Measurements from ENCODE around the gene TRAPPC12.
"Not testable (repeated sequence)": the region's sequence is repeated elsewhere in the genome, so short reads cannot be mapped to it uniquely, and the experiment has no call there.

TRAPPC12 gene

DNA sequence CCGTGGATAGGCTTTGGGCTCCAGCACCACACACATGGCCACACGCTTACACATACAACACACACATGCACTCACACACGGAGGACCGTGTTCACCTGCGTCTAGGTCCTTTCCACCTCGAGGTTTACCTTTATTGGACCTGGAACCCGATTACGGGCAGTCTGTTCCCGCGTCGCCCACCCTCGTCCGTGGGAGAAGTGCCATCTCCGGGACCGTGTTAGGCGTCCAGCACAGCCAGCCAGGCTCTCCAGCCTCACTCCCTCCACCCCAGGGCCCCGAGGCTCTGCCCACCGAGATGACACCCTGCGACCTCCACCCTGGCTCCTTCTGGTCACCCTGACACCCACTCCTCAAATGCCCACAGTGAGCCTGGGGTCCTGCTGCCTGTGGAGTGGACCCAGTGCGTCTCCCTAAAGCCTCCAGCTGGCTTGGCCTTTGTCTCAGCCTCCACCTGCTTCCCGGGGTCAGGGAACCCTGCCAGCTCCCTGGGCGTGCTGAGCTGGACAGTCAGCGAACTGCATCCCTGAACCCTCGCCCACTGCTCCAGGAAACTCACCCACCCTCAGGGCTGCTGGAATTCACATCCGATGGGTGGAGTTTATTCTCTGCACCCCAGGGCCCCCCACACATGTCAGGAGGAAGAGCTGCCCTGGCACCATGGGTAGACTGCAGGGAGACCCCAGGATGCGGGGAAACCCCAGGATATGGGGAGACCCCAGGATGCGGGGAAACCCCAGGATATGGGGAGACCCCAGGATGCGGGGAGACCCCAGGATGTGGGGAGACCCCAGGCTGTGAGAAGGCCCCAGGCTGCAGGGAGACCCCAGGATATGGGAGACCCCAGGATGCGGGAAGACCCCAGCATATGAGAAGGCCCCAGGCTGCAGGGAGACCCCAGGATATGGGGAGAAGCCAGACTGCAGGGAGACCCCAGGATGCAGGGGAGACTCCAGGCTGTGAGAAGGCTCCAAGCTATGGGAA is 106.8 kb downstream of the TRAPPC12 start:
- no peak for DNase-seq (ENCODE audit: low read depth)

DNA sequence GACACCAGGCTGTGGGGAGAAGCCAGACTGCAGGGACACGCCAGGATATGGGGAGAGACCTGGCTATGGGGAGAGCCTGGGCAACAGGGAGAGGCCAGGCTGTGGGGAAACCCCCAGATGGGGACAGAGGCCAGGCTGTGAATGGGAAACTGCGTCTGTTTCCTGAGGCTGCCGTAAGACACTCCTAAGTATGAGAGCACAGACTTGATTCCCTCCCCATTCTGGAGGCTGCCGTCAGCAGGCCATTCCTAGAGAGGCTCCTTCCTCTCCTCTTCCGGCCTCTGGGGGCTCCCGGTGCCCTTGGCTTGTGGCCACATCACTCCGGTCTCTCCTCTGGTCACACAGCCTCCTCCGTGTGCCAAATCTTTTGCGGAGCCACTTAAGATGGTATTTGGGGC is 107.5 kb downstream of the TRAPPC12 start:
- no peak for DNase-seq (ENCODE audit: low read depth)

DNA sequence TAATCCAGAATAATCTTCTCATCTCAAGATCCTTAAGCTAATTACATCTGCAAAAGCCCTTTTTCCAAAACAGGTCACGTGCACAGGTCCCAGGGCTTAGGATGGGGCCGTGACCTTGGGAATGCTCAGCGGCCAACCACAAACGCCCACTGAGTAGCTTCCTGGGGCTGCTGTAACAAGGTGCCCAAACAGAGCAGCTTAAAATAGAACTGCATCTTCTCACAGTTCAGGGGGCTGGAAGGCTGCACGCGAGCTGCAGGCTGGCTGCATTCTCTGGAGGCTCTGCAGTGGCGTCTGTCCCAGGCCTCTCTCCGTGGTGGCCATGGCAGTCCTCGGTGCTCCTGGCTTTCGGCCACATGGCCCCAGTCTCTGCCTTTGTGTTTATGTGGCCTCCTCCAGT is 107.9 kb downstream of the TRAPPC12 start:
- no peak for DNase-seq (ENCODE audit: low read depth)

DNA sequence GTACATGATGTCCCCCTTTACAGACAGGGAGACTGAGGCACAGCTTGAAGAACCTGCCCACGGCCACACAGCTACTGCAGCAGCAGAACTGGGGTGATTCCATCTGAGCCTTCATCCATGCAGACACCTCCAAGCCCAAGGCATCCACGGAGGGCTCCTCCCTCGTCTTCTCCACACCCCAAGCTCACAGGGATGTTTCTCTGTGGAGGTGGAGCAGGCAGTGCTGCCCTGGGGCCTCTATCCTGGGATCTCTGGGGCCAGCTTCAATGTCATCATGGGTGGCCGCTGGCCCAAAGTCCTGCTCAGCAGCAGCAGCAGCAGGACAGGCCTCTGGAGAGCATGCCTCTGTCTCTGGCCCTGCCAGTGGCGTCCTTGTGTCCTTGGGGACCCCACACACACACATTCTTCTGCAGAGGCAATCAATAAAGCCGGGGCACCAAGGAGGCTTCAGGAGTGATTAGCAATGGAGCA is 108.6 kb downstream of the TRAPPC12 start:
- DNase-seq (ENCODE audit: low read depth) = no peak

DNA sequence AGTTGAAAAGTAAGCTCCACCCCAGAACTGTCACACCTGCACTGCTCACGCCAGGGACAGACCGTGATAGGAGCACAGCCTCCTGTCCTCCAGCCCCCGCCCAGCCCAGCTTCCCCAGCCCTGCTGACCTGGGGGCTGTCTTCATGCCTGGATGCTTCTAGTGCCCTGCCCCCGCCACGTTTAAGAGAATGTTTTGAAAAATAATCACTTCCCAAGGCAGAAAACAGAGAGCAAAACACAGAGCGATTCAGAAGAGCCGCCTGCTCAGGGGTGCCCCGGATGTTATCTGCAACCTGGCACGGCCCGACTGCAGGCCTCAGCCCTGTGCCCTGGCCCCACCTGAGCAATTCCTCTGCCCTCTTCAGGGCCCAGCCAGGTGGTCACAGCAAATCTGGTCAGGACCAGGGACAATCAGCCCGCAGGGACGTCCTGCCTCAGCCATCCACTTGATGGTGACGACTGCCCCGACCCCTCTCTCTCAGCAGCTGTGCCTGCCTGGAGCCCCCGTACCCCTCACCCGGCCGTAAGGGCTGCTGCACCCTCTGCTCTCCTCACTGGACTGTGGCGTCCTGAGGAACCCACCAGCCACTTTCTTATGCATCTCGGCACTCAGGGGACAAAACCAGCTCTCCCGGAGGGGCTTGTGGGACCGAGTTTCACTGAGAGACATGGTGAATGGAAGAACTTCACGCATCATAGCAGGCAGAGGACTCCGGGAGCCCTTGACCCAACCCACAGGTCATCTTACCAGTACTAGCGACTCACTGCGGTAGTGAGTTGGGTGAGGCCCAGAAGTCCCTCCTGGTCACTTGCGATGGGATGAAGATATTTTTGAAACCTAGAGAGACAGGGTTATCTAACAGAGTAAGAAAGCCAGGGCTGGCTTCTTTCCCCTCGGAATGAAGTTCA is 109.6 kb downstream of the TRAPPC12 start:
- no peak for DNase-seq (ENCODE audit: low read depth)

DNA sequence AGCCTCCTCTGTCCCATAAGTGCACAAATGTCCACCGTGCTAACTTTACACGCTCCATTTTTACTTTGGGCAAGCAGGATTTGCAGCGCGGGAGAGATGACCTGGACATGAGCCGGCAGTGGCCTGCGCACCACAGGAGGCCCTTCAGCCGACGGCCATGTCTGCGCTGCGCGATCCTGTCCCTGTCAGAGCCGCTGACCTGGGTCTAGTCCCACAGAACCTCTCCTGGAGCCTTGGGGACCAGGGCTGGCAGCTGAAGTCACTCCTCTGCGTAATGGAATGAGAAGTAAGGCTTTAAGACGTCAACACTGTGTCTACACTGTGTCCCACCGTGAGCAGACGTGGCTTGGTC is 110.2 kb downstream of the TRAPPC12 start:
- no peak for DNase-seq (ENCODE audit: low read depth)

DNA sequence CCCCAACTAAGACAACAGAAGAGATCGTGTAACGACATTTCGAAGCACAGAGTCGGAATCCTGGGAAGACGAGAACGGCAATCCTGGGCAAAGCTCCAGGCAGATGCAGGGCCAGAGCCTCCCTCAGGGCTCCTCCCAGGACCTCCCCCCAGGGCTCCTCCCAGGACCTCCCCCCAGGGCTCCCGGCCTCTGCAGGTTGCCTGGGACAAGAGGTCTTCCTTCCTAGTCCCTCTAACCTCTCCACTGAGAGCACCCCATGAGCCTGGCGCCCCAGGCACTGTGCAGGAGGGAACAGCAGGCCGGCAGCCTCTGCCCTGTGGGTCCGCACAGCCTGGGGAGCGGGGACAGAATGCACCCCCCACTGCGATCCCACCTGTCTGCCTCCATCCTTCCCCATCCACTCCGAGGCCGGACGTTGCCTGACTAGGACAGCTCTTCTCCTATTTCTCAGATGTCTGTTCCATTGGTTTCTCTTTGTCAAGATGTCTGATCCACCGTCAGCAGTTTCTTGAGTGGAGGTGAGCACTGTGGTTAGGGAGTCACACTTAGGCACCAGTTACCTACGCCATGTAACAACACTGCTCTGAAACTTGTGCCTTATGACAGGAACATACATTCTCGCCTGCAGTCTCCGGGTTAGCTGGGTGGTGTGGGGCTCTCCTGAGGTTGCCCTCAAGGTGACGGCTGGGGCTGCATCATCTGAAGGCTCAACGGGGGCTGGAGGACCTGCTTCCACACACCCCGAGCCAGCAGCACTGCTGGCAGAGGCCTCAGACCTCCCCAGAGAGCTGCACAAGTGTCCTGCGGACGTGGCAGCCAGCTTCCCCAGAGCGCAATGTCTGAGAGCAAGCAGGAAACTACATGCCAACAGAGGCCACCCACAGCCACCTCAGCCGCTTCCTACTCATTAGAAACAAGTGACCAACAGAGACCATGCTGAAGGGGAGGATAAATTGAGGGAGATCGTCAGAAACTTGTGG is 111.0 kb downstream of the TRAPPC12 start:
- no peak for DNase-seq (ENCODE audit: low read depth)

DNA sequence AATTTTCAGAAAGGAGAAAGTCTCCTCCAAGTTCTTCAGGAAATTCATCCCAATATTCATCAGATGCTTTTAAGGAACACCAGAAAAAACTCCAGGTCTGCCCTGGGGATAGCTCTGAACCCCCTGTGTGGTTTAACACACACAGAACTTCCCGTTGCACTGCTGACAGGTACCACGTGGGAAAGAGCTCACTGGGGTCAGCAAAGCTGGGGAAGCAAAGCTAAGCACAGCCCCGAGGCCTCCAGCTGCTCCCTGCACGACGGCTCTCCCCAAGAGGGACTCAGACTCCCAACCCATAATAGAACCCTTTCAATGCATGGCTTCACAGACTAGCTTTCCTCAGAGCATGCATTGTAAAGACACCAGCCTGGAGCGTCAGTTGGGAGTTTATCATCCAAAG is 111.8 kb downstream of the TRAPPC12 start:
- no peak for DNase-seq (ENCODE audit: low read depth)

DNA sequence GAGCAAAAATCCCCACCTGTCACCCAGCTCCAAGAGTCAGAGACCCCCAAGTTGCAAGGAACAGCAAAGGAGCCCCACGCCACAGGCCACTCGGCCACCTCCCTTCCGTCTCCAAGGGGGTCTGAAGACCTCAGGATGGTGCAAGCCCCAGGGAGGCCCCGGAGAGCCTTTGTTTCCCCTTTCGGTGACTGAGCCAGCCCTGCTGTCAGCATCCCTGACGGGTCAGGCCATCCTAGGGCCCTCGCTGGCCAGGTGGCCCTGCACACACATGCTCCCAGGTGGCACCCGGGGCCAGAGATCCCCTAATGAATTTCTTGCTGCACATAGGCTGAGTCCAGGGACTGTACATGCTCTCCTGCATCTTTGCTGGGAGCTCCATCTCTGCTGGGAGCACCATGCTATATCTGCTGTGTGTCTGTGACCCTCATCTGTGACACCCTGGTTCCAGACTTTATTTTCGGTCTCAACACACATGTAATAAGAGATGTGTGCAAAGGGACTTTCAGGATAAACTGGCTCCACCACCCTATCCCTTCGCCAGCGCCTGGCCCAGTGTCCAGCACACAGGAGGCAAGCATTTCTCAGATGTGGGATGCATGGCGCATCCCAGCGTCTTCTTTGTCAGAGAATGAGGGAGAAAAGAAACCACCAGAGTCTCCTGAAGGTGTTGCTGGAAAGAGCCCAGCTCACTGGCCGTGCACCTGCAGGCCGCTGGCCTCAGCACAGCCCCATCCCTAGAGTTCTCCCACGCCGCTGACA is 112.4 kb downstream of the TRAPPC12 start:
- no peak for DNase-seq (ENCODE audit: low read depth)

DNA sequence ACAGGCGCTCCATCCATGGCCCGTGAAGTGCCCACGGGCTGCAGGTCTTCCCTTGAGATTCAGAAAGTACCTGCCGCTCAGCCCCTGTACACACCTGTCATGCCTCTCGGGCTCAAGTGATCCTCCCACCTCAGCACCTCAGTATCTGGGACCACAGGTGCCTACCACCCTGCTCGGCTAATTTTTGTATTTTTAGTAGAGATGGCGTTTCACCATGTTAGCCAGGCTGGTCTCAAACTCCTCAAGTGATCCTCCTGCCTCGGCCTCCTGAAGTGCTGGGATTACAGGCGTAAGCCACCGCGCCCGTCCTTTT is 112.9 kb downstream of the TRAPPC12 start:
- DNase-seq (ENCODE audit: low read depth) = not testable (repeated sequence)

DNA sequence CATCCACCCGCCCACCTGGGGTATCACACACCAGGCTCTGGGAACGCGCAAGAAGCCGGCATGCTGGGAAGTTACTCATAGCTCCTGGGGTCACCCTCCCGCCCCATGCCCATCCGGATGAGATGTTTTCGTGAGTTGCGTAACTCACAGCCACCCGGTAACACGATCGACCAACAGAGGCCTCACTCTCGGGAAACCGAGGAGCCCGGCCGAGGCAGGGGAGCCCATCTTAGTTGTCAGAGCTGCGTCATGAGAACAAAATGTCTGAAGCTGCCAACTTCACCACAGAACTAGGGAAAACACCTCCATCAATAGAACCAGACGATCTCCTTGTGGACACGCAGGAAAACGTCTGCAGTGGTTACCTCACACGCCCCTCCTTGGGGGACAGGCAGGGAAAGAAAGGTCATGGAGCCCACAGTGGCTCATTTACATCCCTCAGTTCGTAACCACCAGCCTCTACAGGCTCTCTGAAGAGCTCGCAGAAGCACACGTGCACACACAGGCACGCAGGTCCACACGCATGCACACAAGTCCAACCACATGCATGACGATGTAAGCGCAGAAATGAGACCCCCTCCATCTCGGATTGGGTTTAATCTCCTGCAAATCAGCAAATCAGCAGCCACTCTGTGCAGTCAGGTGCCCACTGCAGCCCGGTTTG is 113.6 kb downstream of the TRAPPC12 start:
- no peak for DNase-seq (ENCODE audit: low read depth)

DNA sequence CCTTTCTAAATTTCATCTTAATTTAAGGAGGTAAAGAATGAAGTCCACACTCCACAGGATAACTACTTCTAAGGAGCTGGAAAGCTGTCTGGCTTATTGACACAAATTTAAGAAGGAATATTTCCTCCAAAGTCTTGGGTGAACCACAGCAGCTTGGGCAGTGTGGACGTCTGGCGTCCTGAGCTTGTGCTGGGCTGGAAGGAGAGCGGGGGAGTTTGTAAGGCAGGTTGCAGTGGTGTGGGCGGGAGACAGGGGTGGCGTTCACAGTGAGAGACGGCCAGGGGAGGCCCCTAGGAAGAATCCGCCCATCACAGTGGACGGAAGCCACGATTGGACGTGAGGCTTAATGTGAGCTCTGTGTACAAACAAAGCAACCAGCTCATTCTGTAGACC is 114.1 kb downstream of the TRAPPC12 start:
- DNase-seq (ENCODE audit: low read depth) = no peak

DNA sequence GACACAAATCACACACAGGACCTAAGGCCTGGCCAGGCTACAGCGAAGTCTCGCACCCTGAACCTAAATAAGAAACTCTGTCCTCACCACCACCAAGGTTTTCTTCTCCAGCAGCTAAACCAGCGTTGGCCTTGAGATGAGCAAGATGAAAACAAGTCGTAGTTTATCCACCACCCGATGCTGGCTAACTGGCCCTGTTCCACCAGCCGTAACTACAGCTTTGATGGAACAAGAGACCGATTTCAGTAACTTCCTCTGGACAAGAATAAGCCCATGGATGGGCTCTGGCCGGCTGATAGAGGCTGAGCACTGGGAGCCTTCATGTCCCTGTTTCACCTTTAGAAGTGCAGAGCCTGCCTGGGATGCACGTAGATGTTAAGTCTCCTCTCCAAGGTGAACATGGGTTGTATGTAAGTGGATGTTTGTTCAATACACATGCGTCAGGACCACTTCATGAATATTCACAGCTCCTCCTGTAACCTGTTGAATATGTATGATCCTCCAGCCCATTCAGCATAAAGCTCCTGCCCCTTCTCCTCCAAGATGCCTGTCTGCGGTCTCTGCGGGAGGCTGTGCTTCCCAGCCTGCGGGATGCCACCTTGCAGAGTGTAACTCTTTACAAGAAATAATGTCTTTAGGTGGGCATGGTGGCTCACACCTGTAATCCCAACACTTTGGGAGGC is 115.6 kb downstream of the TRAPPC12 start:
- no peak for DNase-seq (ENCODE audit: low read depth)

DNA sequence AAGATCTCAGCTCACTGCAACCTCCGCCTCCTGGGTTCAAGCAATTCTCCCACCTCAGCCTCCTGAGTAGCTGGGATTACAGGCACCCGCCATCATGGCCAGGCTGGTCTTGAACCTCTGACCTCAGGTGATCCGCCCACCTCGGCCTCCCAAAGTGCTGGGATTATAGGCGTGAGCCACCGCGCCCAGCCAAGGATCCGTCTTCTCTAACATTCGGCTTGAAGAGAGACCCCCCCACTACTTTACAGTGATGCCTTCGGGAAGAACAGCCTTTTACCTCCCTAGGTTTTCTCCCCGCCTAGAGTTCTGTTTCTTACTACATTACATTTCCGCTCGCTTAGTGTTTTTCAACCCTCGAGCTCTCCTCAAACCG is 117.2 kb downstream of the TRAPPC12 start:
- DNase-seq (ENCODE audit: low read depth) = not testable (repeated sequence)

DNA sequence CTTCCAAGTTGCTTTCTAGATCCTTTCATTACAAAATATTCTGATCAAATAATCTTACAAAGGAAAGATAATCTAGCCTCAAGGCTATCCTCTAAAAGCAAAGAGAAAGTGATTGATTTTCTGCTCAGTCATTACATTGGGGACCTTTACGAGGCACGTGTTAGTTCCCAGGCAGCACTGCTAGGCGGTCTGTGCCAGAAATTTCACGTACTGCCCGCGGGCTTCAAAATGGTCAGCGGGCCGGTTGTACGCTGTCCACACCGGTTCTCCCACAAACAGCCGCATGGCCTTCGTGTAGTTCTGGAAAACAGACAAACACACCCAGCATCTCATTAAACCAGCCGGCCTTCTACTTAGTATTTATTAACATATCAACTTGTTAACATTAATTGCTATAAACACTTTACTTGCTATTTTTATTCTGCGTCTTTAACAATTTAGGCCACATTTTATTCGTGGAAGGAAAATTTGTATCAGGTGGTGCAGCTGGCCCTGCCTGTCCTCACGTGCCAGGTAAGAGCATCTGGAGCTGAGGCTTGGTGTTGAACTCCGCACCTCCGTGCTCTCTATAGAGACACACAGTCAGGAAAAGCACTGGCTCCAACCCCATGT is 119.4 kb downstream of the TRAPPC12 start:
- DNase-seq (ENCODE audit: low read depth) = no peak

DNA sequence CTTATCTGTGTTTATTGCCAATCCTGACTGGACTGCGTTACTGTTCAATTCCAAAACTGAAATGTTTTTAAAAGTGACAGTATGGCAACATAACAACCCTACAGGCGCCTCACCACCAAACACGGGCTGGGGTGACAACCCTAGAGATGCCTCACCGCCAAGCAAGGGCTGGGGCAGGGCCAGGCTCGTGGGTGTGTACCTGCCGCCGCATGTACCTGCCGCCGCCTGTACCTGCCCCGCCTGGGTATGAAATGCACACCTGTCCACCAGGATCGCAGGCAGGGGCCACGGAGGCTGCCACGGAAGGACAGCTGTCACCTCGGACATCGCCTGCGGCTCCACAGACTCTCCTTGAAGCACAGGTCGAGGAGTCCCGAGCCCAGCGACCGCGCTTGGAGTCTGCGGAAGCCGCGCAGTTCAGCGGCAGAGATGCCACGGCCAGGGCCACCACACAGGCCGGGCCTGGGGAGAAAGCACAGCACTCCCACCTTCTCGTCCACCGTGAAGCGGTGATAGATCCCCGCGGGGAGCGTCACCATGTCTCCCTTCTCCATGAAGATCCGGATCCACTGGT is 120.9 kb downstream of the TRAPPC12 start:
- DNase-seq (ENCODE audit: low read depth) = no peak

DNA sequence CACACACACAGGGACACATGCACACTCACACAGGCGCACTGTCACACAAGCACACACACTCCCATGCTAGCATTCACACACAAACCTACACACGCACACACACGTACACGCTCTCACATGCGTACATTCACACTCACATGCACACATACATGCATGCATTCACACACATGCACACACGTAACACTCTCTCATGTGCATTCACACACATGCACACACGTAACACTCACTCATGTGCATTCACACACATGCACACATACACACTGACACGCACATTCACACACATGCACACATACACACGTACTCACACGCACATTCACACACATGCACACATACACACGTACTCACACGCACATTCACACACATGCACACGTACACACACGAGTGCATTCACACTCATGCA is 123.6 kb downstream of the TRAPPC12 start:
- DNase-seq (ENCODE audit: low read depth) = no peak

DNA sequence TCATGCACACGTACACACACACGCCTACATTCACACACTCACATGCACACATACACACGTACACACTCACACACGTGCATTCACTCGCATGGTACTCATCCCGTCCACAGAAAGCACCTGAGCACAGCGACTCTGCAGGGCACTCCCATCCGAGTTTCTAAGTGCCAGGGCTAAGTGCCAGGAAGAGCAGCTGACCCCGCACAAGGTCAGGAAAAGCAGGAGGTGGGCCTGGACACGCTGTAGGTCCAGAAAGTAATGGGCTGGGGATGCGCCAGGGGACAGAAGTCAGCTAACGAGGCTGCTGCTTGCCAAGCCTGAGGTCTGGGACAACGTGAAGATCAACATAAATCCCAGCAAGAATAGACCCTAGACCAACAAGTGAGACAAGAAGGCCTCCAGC is 124.0 kb downstream of the TRAPPC12 start:
- DNase-seq (ENCODE audit: low read depth) = no peak

DNA sequence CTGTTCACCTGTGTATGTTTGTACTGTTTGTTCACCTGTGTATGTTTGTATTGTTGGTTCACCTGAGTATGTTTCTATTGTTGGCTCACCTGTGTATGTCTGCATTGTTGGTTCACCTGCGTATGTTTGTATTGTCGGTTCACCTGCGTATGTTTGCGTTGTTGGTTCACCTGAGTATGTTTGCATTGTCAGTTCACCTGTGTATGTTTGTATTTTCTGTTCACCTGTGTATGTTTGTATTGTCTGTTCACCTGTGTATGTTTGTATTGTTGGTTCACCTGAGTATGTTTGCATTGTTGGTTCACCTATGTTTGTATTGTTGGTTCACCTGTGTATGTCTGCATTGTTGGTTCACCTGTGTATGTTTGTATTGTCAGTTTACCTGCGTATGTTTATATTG is 125.2 kb downstream of the TRAPPC12 start:
- DNase-seq (ENCODE audit: low read depth) = no peak

Data from T follicular helper cell (primary cell).